DOHH2 (cell line): ENCODE results near the gene BMPER.

Source experiments
- EZH2phosphoT487 ChIP-seq: fragments of 200-600 bp; sonication (generic); IDR thresholded peaks from 2 replicates; pipeline ENCODE4 v1.6.1; 2017; ENCODE audit warnings: borderline replicate concordance, mild to moderate bottlenecking, antibody characterized with exemption, low read length, moderate library complexity, mixed read lengths
- TF ChIP-seq, protein P1 (sequence below): fragments of 200-600 bp; sonication (generic); IDR thresholded peaks from one replicate; pipeline ENCODE4 v1.5.1; 2014; ENCODE audit warnings: antibody characterized with exemption, mild to moderate bottlenecking, low read depth, low read length; ENCODE audit not compliant: poor library complexity, severe bottlenecking

DNA sequence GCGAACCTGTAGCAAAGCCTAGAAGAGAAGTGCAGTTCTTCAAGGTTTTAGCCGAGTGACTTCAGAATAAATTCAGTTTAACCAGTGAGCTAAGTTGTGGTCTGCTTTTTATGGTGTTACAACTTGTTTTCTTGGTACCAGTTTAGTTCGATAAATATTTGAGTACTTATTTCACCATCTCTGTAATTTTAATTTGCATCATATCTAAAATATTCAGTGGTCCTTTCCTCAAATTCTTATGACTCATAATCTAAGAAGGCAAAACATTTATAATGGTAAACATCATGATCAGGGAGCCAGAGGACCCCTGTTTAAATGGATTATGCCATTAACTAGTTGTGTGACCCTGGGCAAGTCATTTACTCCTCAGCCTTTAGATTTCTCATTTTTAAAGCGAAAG, 4.1 kb upstream of the BMPER start:
- TF ChIP-seq, protein P1, sequence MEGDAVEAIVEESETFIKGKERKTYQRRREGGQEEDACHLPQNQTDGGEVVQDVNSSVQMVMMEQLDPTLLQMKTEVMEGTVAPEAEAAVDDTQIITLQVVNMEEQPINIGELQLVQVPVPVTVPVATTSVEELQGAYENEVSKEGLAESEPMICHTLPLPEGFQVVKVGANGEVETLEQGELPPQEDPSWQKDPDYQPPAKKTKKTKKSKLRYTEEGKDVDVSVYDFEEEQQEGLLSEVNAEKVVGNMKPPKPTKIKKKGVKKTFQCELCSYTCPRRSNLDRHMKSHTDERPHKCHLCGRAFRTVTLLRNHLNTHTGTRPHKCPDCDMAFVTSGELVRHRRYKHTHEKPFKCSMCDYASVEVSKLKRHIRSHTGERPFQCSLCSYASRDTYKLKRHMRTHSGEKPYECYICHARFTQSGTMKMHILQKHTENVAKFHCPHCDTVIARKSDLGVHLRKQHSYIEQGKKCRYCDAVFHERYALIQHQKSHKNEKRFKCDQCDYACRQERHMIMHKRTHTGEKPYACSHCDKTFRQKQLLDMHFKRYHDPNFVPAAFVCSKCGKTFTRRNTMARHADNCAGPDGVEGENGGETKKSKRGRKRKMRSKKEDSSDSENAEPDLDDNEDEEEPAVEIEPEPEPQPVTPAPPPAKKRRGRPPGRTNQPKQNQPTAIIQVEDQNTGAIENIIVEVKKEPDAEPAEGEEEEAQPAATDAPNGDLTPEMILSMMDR = no peak
- no peak for TF ChIP-seq EZH2phosphoT487
